Muscle layer of duodenum (tissue), 2 donors: ENCODE measurements around the gene TCF3.

Source experiments
- H3K27ac ChIP-seq: one replicate; pipeline ENCODE4 v1.7.0; 2013; ENCODE audit warnings: mild to moderate bottlenecking, low read length
- H3K27me3 ChIP-seq: one replicate; pipeline ENCODE4 v1.7.0; 2013; ENCODE audit warnings: low read depth, mild to moderate bottlenecking, control low read depth, low read length
- H3K36me3 ChIP-seq, 2 donors: one replicate each; pipeline ENCODE4 v1.7.0; 2013; ENCODE audit warnings: low read length in 2 of 2, control low read depth in 1 of 2, mild to moderate bottlenecking in 1 of 2; ENCODE audit not compliant: insufficient read depth in 2 of 2, control insufficient read depth in 1 of 2
- H3K4me1 ChIP-seq, 2 donors: one replicate each; pipeline ENCODE4 v1.7.0; 2013; ENCODE audit warnings: low read length in 2 of 2, mild to moderate bottlenecking in 2 of 2, control low read depth in 1 of 2, moderate library complexity in 1 of 2; ENCODE audit not compliant: insufficient read depth in 2 of 2, control insufficient read depth in 1 of 2
- H3K4me3 ChIP-seq, 2 donors: one replicate each; pipeline ENCODE4 v1.7.0; 2013; ENCODE audit warnings: low read length in 2 of 2, low read depth in 1 of 2, mild to moderate bottlenecking in 1 of 2
- H3K9me3 ChIP-seq, 2 donors: one replicate each; pipeline ENCODE4 v1.7.0; 2013; ENCODE audit warnings: low read length in 2 of 2, control low read depth in 1 of 2, mild to moderate bottlenecking in 1 of 2; ENCODE audit not compliant: control insufficient read depth in 1 of 2
- donor health status: healthy.

The TCF3 gene

GRCh38 chr19:1684573-1684912 is 32.1 kb upstream of the TCF3 start:
- no peaks in the 10 kb centered on the region for H3K36me3 ChIP-seq
- no peak overlapping the region for H3K4me3 ChIP-seq
- H3K27me3 ChIP-seq, result peaks cover 5% of the 10 kb centered on the region
- H3K4me1 ChIP-seq, result no peaks in the 10 kb centered on the region
- H3K27ac ChIP-seq, result no peak overlapping the region
- H3K9me3 ChIP-seq, result no peaks in the 10 kb centered on the region

- Histone ChIP-seq H3K9me3 (no peaks in the 10 kb centered on the region), H3K27ac (no peak overlapping the region), H3K4me3 (no peak overlapping the region), H3K36me3 (no peaks in the 10 kb centered on the region), H3K27me3 (peaks cover 5% of the 10 kb centered on the region), H3K4me1 (no peaks in the 10 kb centered on the region)
Measured at GRCh38 chr19:1683869-1684572, 31.6 kb upstream of the TCF3 start.

- H3K9me3 ChIP-seq, result no peaks in the 10 kb centered on the region
- H3K27ac ChIP-seq, result no peak overlapping the region
- peaks cover 0 to 1% of the 10 kb centered on the region in 2 donors for H3K4me1 ChIP-seq
- no peak overlapping the region for H3K4me3 ChIP-seq
- no peaks in the 10 kb centered on the region for H3K36me3 ChIP-seq
- peaks cover 17% of the 10 kb centered on the region for H3K27me3 ChIP-seq
Measured at GRCh38 chr19:1680976-1681375, 28.6 kb upstream of the TCF3 start.

GRCh38 chr19:1678073-1678472 is 25.7 kb upstream of the TCF3 start:
- Histone ChIP-seq H3K27me3 (peaks cover 23% of the 10 kb centered on the region), H3K27ac (no peak overlapping the region), H3K4me3 (no peak overlapping the region), H3K9me3 (no peaks in the 10 kb centered on the region), H3K36me3 (no peaks in the 10 kb centered on the region), H3K4me1 (peaks cover 0 to 8% of the 10 kb centered on the region in 2 donors)

- no peak overlapping the region for H3K4me3 ChIP-seq
- peaks cover 23% of the 10 kb centered on the region for H3K27me3 ChIP-seq
- no peak overlapping the region for H3K27ac ChIP-seq
- H3K4me1 ChIP-seq, result peaks cover 0 to 14% of the 10 kb centered on the region in 2 donors
- no peaks in the 10 kb centered on the region for H3K36me3 ChIP-seq
- no peaks in the 10 kb centered on the region for H3K9me3 ChIP-seq
Measured at GRCh38 chr19:1676351-1677266, 24.2 kb upstream of the TCF3 start.

- Histone ChIP-seq H3K9me3 (no peaks in the 10 kb centered on the region), H3K36me3 (no peaks in the 10 kb centered on the region), H3K27me3 (peaks cover 23% of the 10 kb centered on the region), H3K27ac (no peak overlapping the region), H3K4me1 (peaks cover 0 to 14% of the 10 kb centered on the region in 2 donors), H3K4me3 (no peak overlapping the region)
Measured at GRCh38 chr19:1675633-1676350, 23.4 kb upstream of the TCF3 start.

GRCh38 chr19:1674293-1674679 is 21.9 kb upstream of the TCF3 start:
- peaks cover 23% of the 10 kb centered on the region for H3K27me3 ChIP-seq
- no peaks in the 10 kb centered on the region for H3K36me3 ChIP-seq
- H3K4me1 ChIP-seq, result peaks cover 0 to 14% of the 10 kb centered on the region in 2 donors
- H3K9me3 ChIP-seq, result no peaks in the 10 kb centered on the region
- no peak overlapping the region for H3K27ac ChIP-seq
- no peak overlapping the region for H3K4me3 ChIP-seq

- Histone ChIP-seq H3K36me3 (no peaks in the 10 kb centered on the region), H3K27me3 (peaks cover 28% of the 10 kb centered on the region)
Measured at GRCh38 chr19:1673645-1674292, 21.4 kb upstream of the TCF3 start.

GRCh38 chr19:1672769-1673644 is 20.6 kb upstream of the TCF3 start:
- H3K4me1 ChIP-seq, result peaks cover 0 to 25% of the 10 kb centered on the region in 2 donors
- no peak overlapping the region for H3K4me3 ChIP-seq
- H3K27me3 ChIP-seq, result peaks cover 36% of the 10 kb centered on the region
- no peaks in the 10 kb centered on the region for H3K36me3 ChIP-seq
- no peaks in the 10 kb centered on the region for H3K9me3 ChIP-seq
- no peak overlapping the region for H3K27ac ChIP-seq

More at GRCh38 chr19:1673645-1674292, 21.4 kb upstream of the TCF3 start:
- no peak overlapping the region for H3K27ac ChIP-seq
- peaks cover 0 to 19% of the 10 kb centered on the region in 2 donors for H3K4me1 ChIP-seq
- H3K9me3 ChIP-seq, result no peaks in the 10 kb centered on the region
- no peak overlapping the region for H3K4me3 ChIP-seq

GRCh38 chr19:1672038-1672768 is 19.8 kb upstream of the TCF3 start:
- peak overlapping the region in 1 of 2 donors; percentile 32 for H3K4me3 ChIP-seq
- H3K9me3 ChIP-seq, result no peaks in the 10 kb centered on the region
- no peaks in the 10 kb centered on the region for H3K36me3 ChIP-seq
- H3K27me3 ChIP-seq, result peaks cover 38% of the 10 kb centered on the region
- H3K4me1 ChIP-seq, result peaks cover 0 to 26% of the 10 kb centered on the region in 2 donors
- no peak overlapping the region for H3K27ac ChIP-seq
